GM18526 (cell line): ENCODE measurements around the gene SCAF4.

Experiments
- POLR2A ChIP-seq: IDR thresholded peaks from 3 replicates; pipeline ENCODE4 v1.6.1; 2011; ENCODE audit not compliant: insufficient read length; ENCODE audit errors: extremely low read depth

SCAF4 gene, protein sequence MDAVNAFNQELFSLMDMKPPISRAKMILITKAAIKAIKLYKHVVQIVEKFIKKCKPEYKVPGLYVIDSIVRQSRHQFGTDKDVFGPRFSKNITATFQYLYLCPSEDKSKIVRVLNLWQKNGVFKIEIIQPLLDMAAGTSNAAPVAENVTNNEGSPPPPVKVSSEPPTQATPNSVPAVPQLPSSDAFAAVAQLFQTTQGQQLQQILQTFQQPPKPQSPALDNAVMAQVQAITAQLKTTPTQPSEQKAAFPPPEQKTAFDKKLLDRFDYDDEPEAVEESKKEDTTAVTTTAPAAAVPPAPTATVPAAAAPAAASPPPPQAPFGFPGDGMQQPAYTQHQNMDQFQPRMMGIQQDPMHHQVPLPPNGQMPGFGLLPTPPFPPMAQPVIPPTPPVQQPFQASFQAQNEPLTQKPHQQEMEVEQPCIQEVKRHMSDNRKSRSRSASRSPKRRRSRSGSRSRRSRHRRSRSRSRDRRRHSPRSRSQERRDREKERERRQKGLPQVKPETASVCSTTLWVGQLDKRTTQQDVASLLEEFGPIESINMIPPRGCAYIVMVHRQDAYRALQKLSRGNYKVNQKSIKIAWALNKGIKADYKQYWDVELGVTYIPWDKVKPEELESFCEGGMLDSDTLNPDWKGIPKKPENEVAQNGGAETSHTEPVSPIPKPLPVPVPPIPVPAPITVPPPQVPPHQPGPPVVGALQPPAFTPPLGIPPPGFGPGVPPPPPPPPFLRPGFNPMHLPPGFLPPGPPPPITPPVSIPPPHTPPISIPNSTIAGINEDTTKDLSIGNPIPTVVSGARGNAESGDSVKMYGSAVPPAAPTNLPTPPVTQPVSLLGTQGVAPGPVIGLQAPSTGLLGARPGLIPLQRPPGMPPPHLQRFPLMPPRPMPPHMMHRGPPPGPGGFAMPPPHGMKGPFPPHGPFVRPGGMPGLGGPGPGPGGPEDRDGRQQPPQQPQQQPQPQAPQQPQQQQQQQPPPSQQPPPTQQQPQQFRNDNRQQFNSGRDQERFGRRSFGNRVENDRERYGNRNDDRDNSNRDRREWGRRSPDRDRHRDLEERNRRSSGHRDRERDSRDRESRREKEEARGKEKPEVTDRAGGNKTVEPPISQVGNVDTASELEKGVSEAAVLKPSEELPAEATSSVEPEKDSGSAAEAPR

DNA sequence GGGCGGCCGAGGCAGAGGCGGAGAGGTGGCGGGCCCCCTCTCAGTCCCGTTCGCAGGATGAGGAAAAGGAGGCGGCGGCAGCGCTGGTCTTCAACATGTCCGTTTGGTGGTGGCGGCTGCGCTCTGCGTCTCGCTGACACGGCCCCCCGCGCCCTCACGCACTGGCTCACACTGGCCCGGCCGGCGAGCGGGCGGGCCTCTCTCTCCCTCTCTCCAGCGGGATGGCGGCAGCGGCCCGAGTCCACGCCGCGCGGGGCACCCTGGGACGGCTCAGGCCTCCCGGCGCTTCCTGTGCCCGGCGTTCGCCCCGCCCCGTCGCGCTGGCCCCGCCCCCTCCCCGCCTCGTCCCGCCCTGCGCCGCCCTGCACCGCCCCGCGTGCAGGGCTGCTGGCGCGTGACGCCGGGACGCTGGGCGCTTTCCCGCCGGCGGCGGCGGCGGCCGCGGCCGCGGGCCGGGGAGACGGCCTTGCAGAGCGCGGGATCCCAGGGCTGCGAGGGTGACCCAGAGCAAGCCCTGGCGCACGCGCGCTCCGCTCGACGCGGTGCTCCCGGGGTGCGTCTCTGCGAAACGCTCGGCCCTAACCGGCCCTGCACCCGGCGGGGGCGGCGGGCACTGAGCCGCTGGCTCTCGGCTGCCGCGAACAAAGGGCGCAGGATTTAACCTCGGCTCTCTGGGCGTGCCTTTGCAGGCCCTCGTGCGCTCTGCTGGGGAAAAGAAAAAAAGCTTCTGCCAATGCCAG lies at the start of gene SCAF4:
Gene SCAF4, minus strand, starts transcription at position 262 of the 740 bp plus-strand sequence. CDS start 426 bp downstream, outside the sequence.
- peak; percentile 73 for TF ChIP-seq POLR2A

DNA sequence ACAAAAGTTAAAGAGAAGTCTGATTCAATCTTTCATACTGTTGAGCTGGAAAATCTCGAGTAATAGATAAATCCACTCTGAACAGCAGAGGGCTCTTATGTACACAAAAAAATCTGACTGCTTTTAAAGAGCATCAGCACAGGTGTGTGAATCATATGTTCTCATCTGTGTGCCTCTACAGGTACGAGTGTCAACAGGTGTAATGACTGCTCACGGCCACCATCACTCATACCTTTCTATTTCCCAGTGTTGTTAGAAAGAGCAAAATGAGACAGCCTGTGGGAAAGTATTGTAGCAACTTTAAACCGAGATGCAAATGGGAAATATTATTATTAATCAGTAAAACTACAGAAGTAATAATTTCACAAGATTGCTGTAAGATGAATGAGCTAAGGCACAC lies 49.0 kb upstream of the SCAF4 start:
- TF ChIP-seq POLR2A, result no peak

DNA sequence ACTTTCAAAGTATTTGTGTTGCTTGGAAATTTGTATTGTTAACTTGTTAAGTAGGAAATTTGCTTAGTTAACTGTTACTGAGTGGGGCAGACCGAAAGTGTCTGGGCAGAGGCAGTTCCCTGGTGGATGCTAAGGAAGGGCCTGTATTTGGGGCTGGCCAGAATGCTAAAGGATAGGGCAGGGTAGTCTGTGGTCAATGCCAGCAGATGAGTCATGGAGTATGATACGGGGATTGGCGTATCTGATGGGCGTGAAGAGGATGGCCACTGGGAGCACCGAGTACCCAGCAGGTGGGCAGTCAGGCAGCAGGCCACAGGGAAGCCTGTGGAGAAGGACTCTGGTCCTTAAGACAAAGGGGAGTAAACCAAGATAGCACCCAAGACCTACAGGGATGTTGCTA lies 46.6 kb upstream of the SCAF4 start:
- no peak for TF ChIP-seq POLR2A

DNA sequence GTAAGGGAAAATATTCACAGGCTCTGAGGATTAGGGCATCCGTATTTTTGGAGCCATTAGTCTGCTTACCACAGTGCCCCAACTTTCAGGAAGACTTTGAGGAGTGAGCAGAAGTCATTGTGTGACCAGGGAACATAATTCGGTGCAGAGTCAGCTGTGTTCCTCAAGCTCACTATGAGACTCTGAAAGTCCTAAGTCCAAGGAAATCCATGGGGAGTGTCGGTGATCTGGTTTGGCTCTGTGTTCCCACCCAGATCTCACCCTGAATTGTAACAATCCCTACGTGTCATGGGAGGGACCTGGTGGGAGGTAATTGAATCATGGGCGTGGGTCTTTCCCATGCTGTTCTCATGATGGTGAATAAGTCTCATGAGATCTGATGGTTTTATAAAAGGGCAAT lies 45.9 kb upstream of the SCAF4 start:
- TF ChIP-seq POLR2A, result no peak

DNA sequence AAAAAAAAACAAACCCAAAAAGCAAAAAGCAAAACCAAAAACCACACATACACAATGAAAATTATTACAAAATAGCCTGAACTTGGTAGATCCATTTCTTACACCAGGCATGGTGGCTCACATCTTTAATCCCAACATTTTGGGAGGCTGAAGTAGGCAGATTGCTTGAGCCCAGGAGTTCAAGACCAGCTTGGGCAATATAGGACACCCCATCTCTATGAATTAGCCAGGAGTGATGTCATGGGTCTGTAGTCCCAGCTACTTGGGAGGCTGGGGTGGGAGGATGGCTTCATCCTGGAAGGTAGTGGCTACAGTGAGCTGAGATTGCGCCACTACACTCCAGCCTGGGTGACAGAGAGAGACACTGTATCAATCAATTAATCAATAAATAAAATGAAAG lies 42.1 kb upstream of the SCAF4 start:
- TF ChIP-seq POLR2A, result no peak

DNA sequence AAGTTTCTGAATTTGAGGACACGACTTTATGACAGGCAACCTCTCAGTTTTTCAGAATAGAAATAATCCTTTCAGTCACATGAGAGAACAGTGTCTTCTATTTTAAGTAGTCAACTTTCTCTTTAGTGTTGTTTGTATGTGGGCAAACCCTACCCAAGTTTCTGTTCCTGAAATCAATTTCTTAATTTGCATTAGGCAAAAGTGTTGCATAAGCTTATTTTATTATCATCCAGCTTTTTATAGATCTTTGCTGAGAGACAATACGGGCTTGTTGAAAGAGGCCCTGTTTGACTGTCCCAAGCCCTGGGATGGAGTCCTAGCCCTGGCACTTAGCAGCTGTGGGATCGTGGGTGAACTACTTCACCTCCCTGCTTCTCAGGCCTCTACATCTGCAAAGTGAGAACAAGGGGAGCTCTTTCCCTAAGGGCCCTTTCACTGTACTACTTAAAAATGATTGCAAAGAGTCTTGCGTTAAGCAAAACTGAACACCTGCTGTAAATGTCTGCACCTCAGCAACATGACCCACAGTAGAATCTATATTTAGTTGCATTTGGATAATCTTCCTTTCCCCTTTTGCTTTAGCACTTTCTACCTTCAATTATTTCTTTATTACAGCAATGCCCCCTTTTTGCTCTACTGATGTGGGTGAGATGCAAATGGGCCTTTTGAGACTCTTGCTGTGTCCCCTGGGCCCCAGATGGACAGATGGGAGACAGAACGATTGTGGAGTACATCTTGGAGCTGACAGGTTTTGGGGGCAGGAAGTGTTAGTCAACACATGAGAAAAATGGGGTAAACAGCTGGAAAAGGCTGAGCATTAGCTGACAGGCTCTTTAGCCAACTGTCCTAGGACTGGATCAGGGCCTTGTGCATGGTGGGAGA lies 41.0 kb upstream of the SCAF4 start:
- no peak for TF ChIP-seq POLR2A

DNA sequence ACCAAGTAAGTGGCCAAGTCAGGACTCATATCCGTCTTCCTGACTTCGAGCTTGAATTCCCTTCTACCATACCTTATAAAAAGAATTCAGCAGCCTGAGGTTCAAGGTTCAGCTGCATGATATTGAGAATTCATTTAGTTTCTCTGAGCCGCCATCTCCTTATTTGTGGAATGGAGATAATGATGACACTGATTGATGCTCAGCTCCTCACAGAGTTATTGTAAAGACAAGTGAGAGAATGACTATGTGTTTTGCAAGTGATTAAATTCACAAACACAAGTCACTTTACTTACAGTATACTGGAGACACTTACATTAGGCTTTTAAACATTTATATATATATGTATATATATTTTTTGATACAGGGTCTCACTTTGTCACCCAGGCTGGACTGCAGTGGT lies 39.8 kb upstream of the SCAF4 start:
- no peak for TF ChIP-seq POLR2A

DNA sequence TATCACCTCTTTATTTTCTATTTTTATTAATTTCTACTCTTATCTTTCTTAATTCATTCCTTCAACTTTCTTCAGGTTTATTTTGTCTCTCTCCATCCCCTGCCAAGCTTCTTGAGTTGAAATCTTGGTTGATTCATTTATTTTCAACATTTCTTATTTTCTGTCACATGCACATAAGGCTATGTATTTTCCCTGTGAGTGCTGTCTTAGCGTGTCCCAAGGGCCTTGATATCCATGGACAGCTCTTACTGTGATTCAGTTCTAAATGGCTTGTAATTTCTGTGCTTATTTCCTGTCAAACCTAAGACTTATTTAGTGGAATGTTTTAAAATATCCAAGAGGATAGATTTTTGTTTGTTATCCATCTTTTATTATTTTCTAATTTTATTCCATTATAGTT lies 36.8 kb upstream of the SCAF4 start:
- no peak for TF ChIP-seq POLR2A

DNA sequence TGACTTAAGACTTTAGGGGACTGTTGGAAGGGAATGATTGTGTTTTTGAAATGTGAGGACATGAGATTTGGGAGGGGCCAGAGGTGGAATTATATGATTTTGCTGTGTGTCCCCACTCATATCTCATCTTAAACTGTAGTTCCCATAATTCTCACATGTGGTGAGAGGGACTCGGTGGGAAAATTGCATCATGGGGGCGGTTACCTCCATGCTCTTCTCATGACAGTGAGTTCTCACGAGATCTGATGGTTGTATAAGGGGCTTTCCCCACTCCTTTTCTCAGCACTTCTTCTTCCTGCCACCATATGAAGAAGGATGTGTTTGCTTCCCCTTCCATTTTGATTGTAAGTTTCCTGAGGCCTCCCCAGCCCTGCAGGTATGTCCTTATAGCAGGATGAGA lies 35.0 kb upstream of the SCAF4 start:
- no peak for TF ChIP-seq POLR2A

DNA sequence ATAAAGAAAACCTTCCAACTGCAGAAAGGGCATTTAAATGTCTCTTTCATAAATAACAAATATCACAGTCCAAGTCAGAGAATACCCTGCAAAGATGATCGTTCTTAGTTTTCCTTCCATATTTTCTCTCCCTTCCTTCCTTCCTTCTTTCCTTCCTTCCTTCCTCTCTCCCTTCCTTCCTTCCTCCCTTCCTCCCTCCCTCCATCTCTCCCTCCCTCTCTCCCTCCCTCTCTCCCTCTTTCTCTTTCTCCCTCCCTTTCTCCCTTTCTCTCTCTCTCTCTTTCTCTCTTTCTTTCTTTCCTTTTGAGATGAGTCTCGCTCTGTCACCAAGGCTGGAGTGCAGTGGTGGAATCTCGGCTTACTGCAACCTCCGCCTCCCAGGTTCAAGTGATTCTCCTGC lies 29.0 kb upstream of the SCAF4 start:
- no peak for TF ChIP-seq POLR2A

DNA sequence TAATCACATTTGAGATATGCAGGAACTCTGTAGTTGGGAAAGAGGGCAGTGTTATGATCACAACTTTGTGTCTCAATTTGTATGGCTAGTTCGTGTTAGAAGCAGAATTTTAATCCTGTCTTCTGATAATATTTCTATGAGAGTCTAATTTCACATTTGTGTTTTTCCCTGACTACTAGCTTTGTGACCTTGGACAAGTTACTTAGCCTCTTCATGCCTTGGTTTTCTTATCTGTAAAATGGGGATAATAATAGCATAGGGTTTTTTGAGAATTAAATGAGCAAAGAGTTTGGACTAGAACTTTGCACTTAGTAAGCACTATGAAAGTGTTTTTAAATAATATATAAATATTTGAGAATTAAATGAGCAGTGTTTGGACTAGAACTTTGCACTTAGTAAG lies 24.9 kb upstream of the SCAF4 start:
- TF ChIP-seq POLR2A, result no peak

DNA sequence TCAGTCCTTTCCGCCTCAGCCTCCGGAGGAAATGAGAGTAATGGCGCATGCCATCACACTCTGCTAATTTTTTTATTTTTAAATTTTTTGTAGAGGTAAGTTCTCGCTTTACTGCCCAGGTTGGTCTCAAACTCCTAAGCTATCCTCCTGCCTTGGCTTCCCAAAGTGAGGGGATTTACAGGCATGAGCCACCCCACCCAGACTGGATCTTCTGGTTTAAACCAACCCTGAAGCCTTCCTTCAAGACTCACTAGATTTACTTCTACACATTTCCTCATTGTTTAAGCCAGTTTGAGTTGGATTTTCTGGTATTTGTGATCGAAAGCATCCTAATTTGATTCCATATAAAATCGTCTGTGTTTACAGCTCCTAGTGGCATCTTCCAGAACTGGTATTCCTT lies 23.1 kb upstream of the SCAF4 start:
- no peak for TF ChIP-seq POLR2A

DNA sequence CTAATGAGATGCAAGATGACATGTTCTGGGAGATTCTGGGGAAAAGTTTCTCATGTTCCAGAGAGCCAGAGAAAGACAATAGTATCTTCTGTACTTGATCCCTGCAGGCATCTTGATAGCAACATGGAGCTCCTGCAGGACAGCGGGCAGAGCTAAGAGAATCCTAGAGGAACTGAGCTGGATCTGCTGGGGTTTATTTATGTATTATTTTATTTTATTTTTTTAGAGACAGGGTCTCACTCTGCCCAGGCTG lies 22.7 kb upstream of the SCAF4 start:
- no peak for TF ChIP-seq POLR2A

DNA sequence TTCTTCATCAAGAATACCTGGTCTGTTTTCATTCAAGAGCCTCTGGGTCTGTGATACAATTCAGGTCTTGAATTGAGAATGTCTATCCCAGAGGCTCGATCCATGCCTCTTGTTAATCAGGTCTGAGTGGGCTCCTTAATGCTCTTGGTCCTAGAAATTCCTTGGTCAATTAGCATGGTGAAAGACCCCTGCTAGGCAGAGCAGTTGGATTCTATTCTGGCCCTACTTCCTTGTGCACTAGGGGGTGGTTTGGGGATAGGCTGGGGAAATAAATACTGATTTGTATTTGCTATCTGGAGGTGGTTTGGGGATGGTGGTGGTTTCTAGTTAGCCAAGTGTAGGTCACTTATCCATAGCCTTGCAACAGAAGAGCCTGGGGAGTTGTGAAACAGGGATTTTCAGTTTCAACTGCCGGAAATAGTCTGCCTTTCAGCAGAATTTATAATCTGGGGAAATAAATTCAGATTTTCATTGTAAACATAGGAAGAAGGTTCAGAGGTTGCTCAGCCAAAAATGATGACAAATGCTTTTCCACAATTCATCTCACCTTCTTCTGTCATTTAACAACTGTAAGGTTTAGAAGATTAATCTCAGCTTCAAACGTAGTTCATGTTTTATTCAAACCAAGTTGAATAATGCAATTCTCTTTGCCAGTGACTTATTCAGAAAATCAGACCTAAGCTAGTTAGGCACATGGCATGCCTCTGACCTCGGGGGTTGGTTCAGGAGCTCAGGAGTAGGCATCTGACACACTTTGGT lies 22.2 kb upstream of the SCAF4 start:
- no peak for TF ChIP-seq POLR2A
